ENCODE results near the gene CIB4.

The CIB4 gene

GRCh38 chr2:26621469-26622199, 19.5 kb downstream of the CIB4 start:
- Histone ChIP-seq H3K27me3 (ENCODE audit: control insufficient read depth, insufficient read depth, low read length) (peaks cover 21% of the 10 kb centered on the region), H3K27ac (ENCODE audit: low read depth, low read length) (no peak overlapping the region), H3K4me3 (ENCODE audit: low read depth, low read length) (no peak overlapping the region), H3K36me3 (ENCODE audit: control insufficient read depth, insufficient read depth, low read length) (no peaks in the 10 kb centered on the region), H3K9me3 (ENCODE audit: control insufficient read depth, insufficient read depth, low read length) (no peaks in the 10 kb centered on the region), H3K4me1 (ENCODE audit: control insufficient read depth, insufficient read depth, low read length) (peaks cover 6% of the 10 kb centered on the region; the same call in 1 of the 2 replicates), H3K9ac (ENCODE audit: low read depth, low read length) (no peak overlapping the region)

GRCh38 chr2:26620031-26620605, 21.0 kb downstream of the CIB4 start:
- H3K4me1 ChIP-seq (ENCODE audit: control insufficient read depth, insufficient read depth, low read length), result peaks cover 6% of the 10 kb centered on the region; the same call in 1 of the 2 replicates
- H3K27ac ChIP-seq (ENCODE audit: low read depth, low read length), result no peak overlapping the region
- no peaks in the 10 kb centered on the region for H3K9me3 ChIP-seq (ENCODE audit: control insufficient read depth, insufficient read depth, low read length)
- no peak overlapping the region for H3K9ac ChIP-seq (ENCODE audit: low read depth, low read length)
- peaks cover 21% of the 10 kb centered on the region for H3K27me3 ChIP-seq (ENCODE audit: control insufficient read depth, insufficient read depth, low read length)
- H3K36me3 ChIP-seq (ENCODE audit: control insufficient read depth, insufficient read depth, low read length), result no peaks in the 10 kb centered on the region
- H3K4me3 ChIP-seq (ENCODE audit: low read depth, low read length), result no peak overlapping the region

GRCh38 chr2:26619521-26619951, 21.6 kb downstream of the CIB4 start:
- no peak overlapping the region for H3K9ac ChIP-seq (ENCODE audit: low read depth, low read length)
- H3K4me1 ChIP-seq (ENCODE audit: control insufficient read depth, insufficient read depth, low read length), result peaks cover 6% of the 10 kb centered on the region; the same call in 1 of the 2 replicates
- no peaks in the 10 kb centered on the region for H3K36me3 ChIP-seq (ENCODE audit: control insufficient read depth, insufficient read depth, low read length)
- H3K9me3 ChIP-seq (ENCODE audit: control insufficient read depth, insufficient read depth, low read length), result no peaks in the 10 kb centered on the region
- no peak overlapping the region for H3K27ac ChIP-seq (ENCODE audit: low read depth, low read length)
- H3K27me3 ChIP-seq (ENCODE audit: control insufficient read depth, insufficient read depth, low read length), result peaks cover 21% of the 10 kb centered on the region
- H3K4me3 ChIP-seq (ENCODE audit: low read depth, low read length), result no peak overlapping the region

- Histone ChIP-seq H3K36me3 (ENCODE audit: control insufficient read depth, insufficient read depth, low read length) (no peaks in the 10 kb centered on the region), H3K27me3 (ENCODE audit: control insufficient read depth, insufficient read depth, low read length) (peaks cover 21% of the 10 kb centered on the region), H3K27ac (ENCODE audit: low read depth, low read length) (no peak overlapping the region), H3K9ac (ENCODE audit: low read depth, low read length) (no peak overlapping the region), H3K4me3 (ENCODE audit: low read depth, low read length) (no peak overlapping the region), H3K9me3 (ENCODE audit: control insufficient read depth, insufficient read depth, low read length) (no peaks in the 10 kb centered on the region), H3K4me1 (ENCODE audit: control insufficient read depth, insufficient read depth, low read length) (peaks cover 6% of the 10 kb centered on the region; the same call in 1 of the 2 replicates)
These were observed 22.1 kb downstream of the CIB4 start for GRCh38 chr2:26619096-26619495.

GRCh38 chr2:26618611-26619010, 22.6 kb downstream of the CIB4 start:
- peaks cover 7% of the 10 kb centered on the region; the same call in 1 of the 2 replicates for H3K4me1 ChIP-seq (ENCODE audit: control insufficient read depth, insufficient read depth, low read length)

GRCh38 chr2:26617588-26618083, 23.5 kb downstream of the CIB4 start:
- no peak overlapping the region for H3K4me3 ChIP-seq (ENCODE audit: low read depth, low read length)
- no peaks in the 10 kb centered on the region for H3K9me3 ChIP-seq (ENCODE audit: control insufficient read depth, insufficient read depth, low read length)
- H3K27ac ChIP-seq (ENCODE audit: low read depth, low read length), result no peak overlapping the region
- no peaks in the 10 kb centered on the region for H3K36me3 ChIP-seq (ENCODE audit: control insufficient read depth, insufficient read depth, low read length)
- peaks cover 17% of the 10 kb centered on the region for H3K4me1 ChIP-seq (ENCODE audit: control insufficient read depth, insufficient read depth, low read length)
- H3K9ac ChIP-seq (ENCODE audit: low read depth, low read length), result no peak overlapping the region
- H3K27me3 ChIP-seq (ENCODE audit: control insufficient read depth, insufficient read depth, low read length), result peaks cover 21% of the 10 kb centered on the region

More at GRCh38 chr2:26618611-26619010, 22.6 kb downstream of the CIB4 start:
- H3K9me3 ChIP-seq (ENCODE audit: control insufficient read depth, insufficient read depth, low read length), result no peaks in the 10 kb centered on the region
- no peak overlapping the region for H3K9ac ChIP-seq (ENCODE audit: low read depth, low read length)
- H3K36me3 ChIP-seq (ENCODE audit: control insufficient read depth, insufficient read depth, low read length), result no peaks in the 10 kb centered on the region
- H3K27me3 ChIP-seq (ENCODE audit: control insufficient read depth, insufficient read depth, low read length), result peaks cover 21% of the 10 kb centered on the region
- H3K4me3 ChIP-seq (ENCODE audit: low read depth, low read length), result no peak overlapping the region
- H3K27ac ChIP-seq (ENCODE audit: low read depth, low read length), result no peak overlapping the region

- peaks cover 20% of the 10 kb centered on the region for H3K4me1 ChIP-seq (ENCODE audit: control insufficient read depth, insufficient read depth, low read length)
- no peaks in the 10 kb centered on the region for H3K36me3 ChIP-seq (ENCODE audit: control insufficient read depth, insufficient read depth, low read length)
- no peak overlapping the region for H3K9ac ChIP-seq (ENCODE audit: low read depth, low read length)
- no peaks in the 10 kb centered on the region for H3K9me3 ChIP-seq (ENCODE audit: control insufficient read depth, insufficient read depth, low read length)
- peaks cover 21% of the 10 kb centered on the region for H3K27me3 ChIP-seq (ENCODE audit: control insufficient read depth, insufficient read depth, low read length)
- no peak overlapping the region for H3K4me3 ChIP-seq (ENCODE audit: low read depth, low read length)
- H3K27ac ChIP-seq (ENCODE audit: low read depth, low read length), result no peak overlapping the region
These were observed 24.2 kb downstream of the CIB4 start for GRCh38 chr2:26616706-26617587.

GRCh38 chr2:26615860-26616705, 25.1 kb downstream of the CIB4 start:
- Histone ChIP-seq H3K27ac (ENCODE audit: low read depth, low read length) (no peak overlapping the region), H3K27me3 (ENCODE audit: control insufficient read depth, insufficient read depth, low read length) (peaks cover 21% of the 10 kb centered on the region), H3K4me1 (ENCODE audit: control insufficient read depth, insufficient read depth, low read length) (peaks cover 20% of the 10 kb centered on the region), H3K9ac (ENCODE audit: low read depth, low read length) (no peak overlapping the region), H3K4me3 (ENCODE audit: low read depth, low read length) (no peak overlapping the region), H3K9me3 (ENCODE audit: control insufficient read depth, insufficient read depth, low read length) (no peaks in the 10 kb centered on the region), H3K36me3 (ENCODE audit: control insufficient read depth, insufficient read depth, low read length) (no peaks in the 10 kb centered on the region)

GRCh38 chr2:26615336-26615859, 25.8 kb downstream of the CIB4 start:
- peaks cover 16% of the 10 kb centered on the region for H3K27me3 ChIP-seq (ENCODE audit: control insufficient read depth, insufficient read depth, low read length)
- no peak overlapping the region for H3K9ac ChIP-seq (ENCODE audit: low read depth, low read length)
- no peak overlapping the region for H3K27ac ChIP-seq (ENCODE audit: low read depth, low read length)
- H3K36me3 ChIP-seq (ENCODE audit: control insufficient read depth, insufficient read depth, low read length), result no peaks in the 10 kb centered on the region
- peaks cover 20% of the 10 kb centered on the region for H3K4me1 ChIP-seq (ENCODE audit: control insufficient read depth, insufficient read depth, low read length)
- no peaks in the 10 kb centered on the region for H3K9me3 ChIP-seq (ENCODE audit: control insufficient read depth, insufficient read depth, low read length)
- no peak overlapping the region for H3K4me3 ChIP-seq (ENCODE audit: low read depth, low read length)
